Midbrain (tissue), 1 donor: Measurements from ENCODE around the gene ZNF467.

Source experiments
- DNase-seq: peaks from one replicate; lab custom pipeline; 2025; lab: John Stamatoyannopoulos, UW

Gene ZNF467

DNA sequence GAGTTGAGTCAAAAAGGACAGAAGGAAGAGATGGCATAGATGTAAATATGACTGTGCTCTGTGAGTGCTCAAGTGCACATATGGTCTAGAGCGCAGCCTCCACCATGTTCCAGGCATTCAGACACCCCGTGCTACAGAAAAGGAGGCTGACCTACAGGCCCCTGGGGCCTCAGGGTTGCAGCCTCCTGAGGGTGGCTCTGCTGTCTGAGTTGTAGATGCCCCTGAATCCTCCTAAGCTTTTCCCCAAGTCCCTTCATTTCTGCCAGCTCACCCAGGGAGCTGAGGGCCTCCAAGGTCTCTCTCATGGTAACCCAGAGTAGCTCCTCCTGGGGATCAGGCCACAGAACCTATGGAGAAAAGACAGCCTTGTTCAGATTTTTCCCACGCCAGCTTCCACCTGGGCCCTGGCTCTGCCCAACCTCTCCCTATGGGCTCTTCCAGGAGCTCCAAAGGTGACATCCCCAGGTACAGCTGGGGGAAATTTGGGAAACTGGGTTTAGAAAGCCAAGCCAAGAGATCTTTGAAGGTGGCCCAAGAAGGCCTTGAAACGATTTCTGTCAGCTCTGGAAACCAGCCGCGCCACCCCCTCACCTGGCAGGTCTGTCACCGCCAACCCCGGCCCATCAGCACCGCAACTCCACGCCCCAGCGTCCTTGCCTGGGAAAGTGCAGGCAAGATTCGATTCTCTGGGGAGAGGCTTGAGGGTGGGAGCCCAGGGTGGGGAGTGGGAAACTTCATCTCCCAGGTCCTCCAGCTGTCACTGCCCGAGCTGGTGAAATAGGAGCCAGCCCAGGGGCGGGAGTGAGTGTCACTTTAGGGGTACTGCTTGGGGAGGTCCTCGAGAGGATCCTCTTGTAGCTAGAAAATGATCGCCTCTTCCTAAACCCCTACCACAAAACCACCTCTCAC is 2.4 kb downstream of the ZNF467 start:
- DNase-seq = no peak

DNA sequence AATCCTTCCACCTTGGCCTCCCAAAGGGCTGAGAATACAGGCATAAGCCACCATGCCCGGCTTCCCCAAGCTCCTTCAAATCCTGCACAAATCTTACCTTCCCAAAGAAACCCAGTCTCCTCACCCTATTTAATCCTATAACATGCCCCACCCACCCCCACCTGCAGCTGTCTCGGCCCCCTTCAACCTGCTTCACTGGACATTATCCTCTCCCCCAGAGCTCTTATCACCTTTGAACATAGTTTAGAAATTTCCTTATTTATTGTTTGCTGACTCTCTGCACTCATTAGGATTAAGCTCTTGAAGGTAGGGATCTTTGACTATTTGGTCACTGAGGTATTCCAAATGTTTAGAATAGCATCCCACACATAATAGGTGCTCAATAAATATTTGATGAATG is 3.5 kb downstream of the ZNF467 start:
- no peak for DNase-seq

- DNase-seq = no peak
Observed at GRCh38 chr7:149768931-149769330, 4.5 kb downstream of the ZNF467 start.

DNA sequence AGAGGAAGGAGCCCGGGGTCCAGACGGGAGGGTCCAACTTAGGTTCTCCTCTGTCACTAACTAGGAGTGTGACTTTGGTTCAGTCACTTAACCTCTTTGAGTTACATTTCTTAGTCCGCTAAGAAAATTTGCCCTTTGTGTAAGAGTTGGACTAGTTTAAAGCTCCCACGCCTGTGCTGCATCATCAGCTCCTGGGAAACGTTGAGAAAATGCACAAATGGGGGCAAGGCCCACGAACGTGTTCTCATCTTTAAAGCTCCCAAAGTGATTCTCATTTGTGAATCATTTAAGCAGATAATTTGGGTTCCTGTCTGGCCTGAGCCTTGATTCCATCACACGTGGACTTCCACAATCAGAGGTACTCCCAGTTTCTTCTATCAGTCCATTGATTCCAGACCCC is 6.3 kb downstream of the ZNF467 start:
- DNase-seq = no peak

DNA sequence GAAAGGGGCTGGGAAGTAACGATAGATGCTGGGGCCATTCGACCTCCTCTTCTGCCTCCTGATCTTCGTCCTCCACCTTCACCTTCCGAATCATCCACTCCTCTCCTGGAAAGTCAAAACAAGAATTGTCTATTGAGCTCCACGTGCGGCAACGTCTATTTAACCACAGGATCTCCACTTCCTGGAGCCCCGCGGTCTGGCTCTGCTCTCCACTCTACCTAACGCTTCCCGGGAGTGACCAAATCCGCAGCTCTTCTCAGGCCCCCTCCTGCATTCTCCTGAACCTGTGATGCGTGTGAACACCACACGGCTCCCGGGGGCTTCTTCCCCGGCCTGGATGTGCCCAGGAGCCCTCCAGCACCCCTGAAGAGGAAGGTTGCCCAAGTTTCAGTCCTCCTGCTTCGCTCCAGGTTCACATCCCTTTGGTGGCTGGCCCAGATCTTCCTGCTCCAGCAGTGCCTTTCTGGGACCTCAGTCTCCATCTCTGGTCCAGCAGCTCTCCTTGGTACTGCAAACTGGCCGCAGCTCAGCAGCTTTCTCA is 7.2 kb downstream of the ZNF467 start:
- DNase-seq = no peak

DNA sequence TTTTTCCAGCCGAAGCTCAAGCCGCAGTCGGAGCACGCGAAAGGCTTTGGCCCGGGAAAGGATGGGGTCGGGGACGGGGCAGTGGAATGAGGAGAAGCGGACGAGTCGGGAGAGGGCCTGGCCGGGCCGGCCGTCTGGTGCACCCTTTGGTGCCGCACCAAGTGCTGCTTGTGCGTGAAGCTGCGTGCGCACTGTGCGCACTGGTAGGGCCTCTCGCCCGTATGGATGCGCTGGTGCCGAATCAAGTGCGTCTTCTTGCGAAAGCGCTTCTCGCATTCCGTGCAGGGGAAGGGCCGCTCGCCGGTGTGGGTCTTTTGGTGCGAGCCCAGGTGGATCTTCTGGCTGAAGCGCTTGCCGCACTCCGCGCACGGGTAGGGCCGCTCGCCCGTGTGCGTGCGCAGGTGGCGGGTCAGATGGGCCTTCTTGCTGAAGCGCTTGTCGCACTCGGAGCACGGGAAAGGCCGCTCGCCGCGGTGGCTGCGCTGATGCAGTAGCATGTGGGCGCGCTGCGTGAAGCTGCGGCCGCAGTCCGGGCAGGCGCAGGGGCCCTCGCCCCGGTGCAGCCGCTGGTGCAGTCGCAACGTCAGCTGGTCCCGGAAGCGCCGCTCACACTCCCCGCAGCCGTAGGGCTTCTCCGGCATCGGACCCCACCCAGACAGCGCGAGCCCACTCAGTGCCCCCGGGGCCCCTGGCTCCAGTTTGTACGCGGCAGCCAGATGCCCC is 7.8 kb downstream of the ZNF467 start:
- DNase-seq = no peak

DNA sequence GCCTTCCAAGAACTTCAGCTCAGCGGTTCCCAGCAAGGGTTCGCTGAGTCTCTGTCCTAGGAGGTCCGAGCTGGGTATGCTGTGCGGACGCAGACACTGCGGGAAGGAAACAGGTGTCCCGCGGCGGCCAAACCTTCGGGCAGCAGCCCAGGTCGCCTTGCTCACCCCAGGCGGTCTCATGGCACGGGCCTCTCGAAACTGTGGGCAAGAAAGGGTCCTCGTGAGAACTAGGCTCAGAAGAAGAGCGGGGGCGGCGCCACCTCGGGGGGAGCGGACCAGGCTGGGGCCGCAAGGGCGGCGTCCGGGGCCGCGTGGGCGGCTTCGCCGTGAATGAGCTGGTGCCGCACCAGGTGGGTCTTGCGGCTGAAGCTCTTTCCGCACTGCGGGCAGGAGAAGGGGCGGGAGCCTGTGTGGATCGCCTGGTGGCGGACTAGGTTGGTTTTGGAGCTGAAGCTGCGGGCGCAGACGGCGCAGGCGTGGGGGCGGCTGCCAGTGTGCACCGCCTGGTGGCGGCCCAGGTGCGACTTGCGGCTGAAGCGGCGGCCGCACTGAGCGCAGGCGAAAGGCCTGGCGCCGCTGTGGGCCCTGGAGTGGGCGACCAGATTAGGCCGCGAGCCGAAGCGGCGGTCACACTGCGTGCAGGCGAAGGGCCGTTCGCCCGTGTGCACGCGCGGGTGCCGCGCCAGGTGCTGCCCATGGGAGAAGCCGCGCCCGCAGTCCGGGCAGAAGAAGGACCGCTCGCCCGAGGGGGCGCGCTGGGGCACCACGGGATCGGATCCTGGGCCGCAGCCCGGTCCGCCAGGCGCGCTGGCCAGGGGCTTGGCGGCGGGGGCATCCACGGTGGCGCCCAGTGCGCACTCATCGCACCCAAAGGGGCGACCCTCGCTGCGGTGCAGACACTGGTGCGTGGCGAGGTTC is 8.6 kb downstream of the ZNF467 start:
- DNase-seq = no peak

GRCh38 chr7:149763563-149764240 is 9.7 kb downstream of the ZNF467 start:
- DNase-seq = no peak

DNA sequence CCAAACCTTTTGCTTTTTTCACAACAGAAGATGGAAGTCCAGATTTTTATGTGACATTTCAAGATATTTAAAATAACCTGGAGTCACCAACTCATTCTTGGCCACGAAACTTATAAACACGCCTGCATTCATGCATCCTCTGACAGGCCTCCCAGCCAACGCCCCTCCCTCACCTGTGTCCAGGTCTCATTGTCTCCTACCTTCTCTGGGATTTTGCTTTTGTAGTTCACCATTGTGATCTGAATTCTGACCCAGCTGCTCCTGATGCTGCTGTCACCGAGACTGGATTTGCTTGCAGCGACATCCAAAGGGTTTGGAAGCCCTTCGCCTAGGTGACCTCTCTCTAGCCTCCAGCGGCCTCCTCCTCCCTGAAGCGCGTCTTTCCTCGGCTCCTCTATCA is 10.8 kb downstream of the ZNF467 start:
- no peak for DNase-seq

GRCh38 chr7:149762089-149762488 is 11.3 kb downstream of the ZNF467 start:
- no peak for DNase-seq

- no peak for DNase-seq
Observed at GRCh38 chr7:149761307-149761706, 12.1 kb downstream of the ZNF467 start.

DNA sequence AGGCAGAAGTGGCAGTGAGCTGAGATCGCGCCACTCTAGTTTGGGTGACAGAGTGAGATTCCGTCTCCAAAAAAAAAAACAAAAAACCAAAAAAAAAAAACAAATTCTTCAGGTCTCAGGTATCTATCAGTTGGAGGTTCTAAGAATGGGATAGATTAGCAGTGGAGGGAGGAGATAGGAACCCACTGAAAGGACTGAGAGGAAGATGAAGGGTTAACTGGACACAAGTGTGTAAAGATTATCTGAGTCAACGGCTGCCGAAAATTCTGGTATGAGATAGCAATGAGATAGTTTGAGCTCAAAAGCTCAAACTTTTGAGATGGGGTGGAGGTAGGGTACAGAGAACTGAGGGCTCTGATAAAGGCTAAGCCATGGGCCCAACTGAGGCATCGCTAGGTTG is 12.8 kb downstream of the ZNF467 start:
- DNase-seq = no peak

DNA sequence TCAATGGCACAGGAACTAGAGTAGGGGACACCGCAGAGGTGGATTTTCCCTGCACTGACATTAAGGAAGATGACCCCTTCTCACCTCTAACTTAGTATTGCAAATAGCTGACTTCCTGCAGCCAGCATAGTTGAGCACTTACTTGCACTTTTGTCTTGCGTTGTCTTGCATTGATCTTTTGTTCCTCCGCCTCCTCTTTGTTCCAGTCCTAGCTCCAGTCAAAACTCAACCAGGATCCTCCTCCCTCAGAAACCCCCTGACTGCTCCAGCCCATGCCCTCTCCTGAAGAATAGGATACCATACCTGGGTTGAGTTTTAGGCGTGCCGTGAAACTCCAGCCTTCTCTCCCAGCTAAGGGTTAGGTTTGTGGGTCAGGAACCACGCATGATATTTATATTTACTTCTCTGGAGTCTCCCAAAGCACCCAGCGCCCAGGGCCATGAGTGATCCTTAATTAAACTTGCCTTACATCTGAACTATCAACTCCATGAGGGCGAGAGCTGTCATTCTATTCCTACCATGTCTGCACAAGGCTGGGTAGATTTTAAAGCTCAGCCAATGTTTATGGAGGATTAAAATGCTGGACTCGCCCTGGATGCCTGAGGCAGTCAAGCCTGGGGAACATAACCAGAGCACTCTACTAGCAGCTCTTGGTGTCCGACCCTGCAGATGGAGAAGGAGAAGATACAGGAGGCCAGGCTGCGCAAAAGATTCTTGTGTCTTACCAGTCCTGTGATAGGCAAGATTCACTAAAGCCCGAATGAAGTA is 14.1 kb downstream of the ZNF467 start:
- DNase-seq = no peak

- DNase-seq = no peak
Observed at GRCh38 chr7:149753375-149754233, 19.8 kb downstream of the ZNF467 start.

- DNase-seq = no peak
Observed at GRCh38 chr7:149752646-149753045, 20.7 kb downstream of the ZNF467 start.

DNA sequence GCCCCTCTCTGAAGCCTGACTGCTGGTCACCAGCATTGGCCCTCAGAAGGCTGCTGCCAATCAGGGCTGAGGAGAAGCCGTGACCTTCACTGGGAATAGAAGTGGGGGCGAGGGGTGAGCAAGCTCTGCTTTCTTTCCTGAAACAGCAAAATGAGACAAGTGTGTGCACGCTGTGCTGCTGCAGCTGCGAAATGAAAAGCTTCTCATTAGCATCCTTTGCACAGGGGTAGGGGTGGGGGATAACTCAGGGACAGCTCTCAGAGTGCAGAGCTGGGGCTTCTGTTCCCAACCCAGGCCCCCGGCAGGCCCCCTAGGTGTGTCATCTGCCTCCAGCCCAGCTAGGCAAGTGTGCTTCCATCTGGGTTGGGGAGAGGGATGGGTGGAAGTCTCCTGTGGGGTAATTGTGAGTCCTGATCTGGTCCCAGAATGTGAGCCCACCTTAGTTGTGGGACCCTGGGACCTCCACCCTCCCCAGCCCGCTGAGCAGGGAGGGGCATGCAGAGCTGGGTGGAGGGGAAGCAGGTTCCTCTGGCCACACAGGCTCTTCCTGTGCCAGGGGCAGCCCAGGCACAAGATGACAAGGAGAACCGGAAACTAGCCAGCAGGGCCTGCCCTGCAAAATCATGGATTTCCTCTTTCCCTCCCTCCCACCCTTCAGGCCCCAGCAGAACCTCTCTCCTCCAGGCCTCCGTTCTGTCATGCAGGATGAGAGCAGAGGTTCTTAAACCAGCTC is 22.2 kb downstream of the ZNF467 start:
- no peak for DNase-seq

DNA sequence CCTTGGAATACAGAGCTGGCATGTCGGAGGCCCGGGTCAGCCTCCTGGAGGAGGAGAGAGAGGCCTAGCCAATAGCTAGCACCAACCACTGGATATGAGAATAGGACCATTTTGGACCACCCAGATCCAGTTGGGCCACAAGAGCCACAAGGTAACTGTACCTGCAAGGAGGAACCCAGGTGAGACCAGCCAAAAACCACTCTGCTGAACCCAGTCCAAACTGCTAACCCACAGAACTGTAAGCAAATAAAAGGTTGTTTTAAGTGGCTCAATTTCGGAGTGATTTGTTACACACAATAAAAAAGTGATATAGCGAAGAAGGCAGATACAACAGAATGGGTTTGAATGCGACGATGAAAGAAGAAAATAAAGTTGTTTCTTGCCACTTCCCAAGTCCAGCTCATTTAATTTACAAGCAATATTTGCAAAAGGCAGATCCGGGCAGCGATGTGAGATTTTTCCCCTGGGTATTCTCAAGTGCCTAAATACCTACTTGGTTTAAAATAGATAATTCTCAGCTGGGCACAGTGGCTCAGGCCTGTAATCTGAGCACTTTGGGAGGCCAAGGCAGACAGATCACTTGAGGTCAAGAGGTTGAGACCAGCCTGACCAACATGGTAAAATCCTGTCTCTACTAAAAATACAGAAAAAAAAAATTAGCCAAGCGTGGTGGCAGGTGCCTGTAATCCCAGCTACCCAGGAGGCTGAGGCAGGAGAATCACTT is 23.1 kb downstream of the ZNF467 start:
- no peak for DNase-seq
